GM19238 (cell line): Measurements from ENCODE around the gene CDCA7.
A peak's percentile ranks its signal among the peaks of the same experiment; 100 is the strongest.
"Not testable (repeated sequence)": the region's sequence is repeated elsewhere in the genome, so short reads cannot be mapped to it uniquely, and the experiment has no call there.

ENCODE experiments used
- DNase-seq: peaks from one replicate; pipeline ENCODE4 v3.0.0; 2011; ENCODE audit warnings: low spot score; ENCODE audit not compliant: insufficient read length

Gene CDCA7

GRCh38 chr2:173402405-173402974 lies 47.8 kb downstream of the CDCA7 start:
- DNase-seq, result peak; percentile 63

- DNase-seq, result no peak
These were observed 50.4 kb downstream of the CDCA7 start for GRCh38 chr2:173404841-173405750.

GRCh38 chr2:173407176-173407575 lies 52.5 kb downstream of the CDCA7 start:
- no peak for DNase-seq

GRCh38 chr2:173407646-173408045 lies 53.0 kb downstream of the CDCA7 start:
- no peak for DNase-seq

- no peak for DNase-seq
These were observed 55.9 kb downstream of the CDCA7 start for GRCh38 chr2:173410579-173410978.

- DNase-seq, result no peak
These were observed 58.0 kb downstream of the CDCA7 start for GRCh38 chr2:173412628-173413027.

GRCh38 chr2:173414823-173415322 lies 60.2 kb downstream of the CDCA7 start:
- no peak for DNase-seq

- no peak for DNase-seq
These were observed 61.0 kb downstream of the CDCA7 start for GRCh38 chr2:173415431-173416381.

GRCh38 chr2:173416415-173417152 lies 61.9 kb downstream of the CDCA7 start:
- DNase-seq, result not testable (repeated sequence)

GRCh38 chr2:173417341-173417740 lies 62.7 kb downstream of the CDCA7 start:
- no peak for DNase-seq

- DNase-seq, result no peak
These were observed 63.1 kb downstream of the CDCA7 start for GRCh38 chr2:173417802-173418201.
